B cell (primary cell): ENCODE data around the gene BMP6. TPM values are rescaled to one million over a fixed set of nuclear protein-coding genes. Genes with fewer than 3 reads are reported as not detected.

Experiments used
- ATAC-seq: fragments of 200-7000 bp; cut with Tn5 transposase; one replicate; pipeline ENCODE4 v1.10.0; 2021; ENCODE audit warnings: low read depth, mild to moderate bottlenecking, moderate number of reproducible peaks, moderate library complexity
- CTCF ChIA-PET: fragments of 350-600 bp; sonication (Branson Sonifier 250); formaldehyde crosslinking; loops from one replicate; lab custom pipeline; 2021; ENCODE audit warnings: antibody characterized with exemption, inconsistent platforms; lab: Charles Lee
- POLR2A ChIA-PET: fragments of 350-600 bp; sonication (Branson Sonifier 250); formaldehyde crosslinking; loops from one replicate; lab custom pipeline; 2021; ENCODE audit warnings: antibody characterized with exemption; lab: Charles Lee
- DNase-seq: peaks from one replicate; pipeline ENCODE4 v3.0.0; 2013
- H2AFZ ChIP-seq: 2 replicates; pipeline ENCODE4 v1.6.1; 2012; ENCODE audit warnings: mild to moderate bottlenecking, low read depth, low read length; ENCODE audit not compliant: insufficient read depth, poor library complexity, severe bottlenecking
- H3K27ac ChIP-seq, 2 donors: 1 replicate in 1 of 2; 2 replicates in 1 of 2; pipeline ENCODE4 v1.5.1; 2012 to 2013; ENCODE audit warnings: low read length in 2 of 2, mild to moderate bottlenecking in 2 of 2, moderate library complexity in 1 of 2
- H3K27me3 ChIP-seq, 4 experiments: fragments of 200-600 bp in 1 of 4; sonication (generic) in 1 of 4; replicated peaks in 1 of 4; 1 replicate in 2 of 4; 2 replicates in 2 of 4; pipeline versions ENCODE4 v1.6.1 to v1.7.0; 2013 to 2016; ENCODE audit warnings: low read length in 3 of 4, mild to moderate bottlenecking in 2 of 4, mixed read lengths in 1 of 4, moderate library complexity in 1 of 4; ENCODE audit not compliant: insufficient read depth in 4 of 4, control insufficient read depth in 3 of 4; ENCODE audit errors: control extremely low read depth in 1 of 4
- H3K36me3 ChIP-seq, 2 experiments: replicated peaks in 1 of 2; 1 replicate in 1 of 2; 2 replicates in 1 of 2; pipeline versions ENCODE4 v1.6.1 to v1.7.1; 2013; ENCODE audit warnings: low read length in 1 of 2; ENCODE audit not compliant: insufficient read depth in 2 of 2, control insufficient read depth in 1 of 2; ENCODE audit errors: control extremely low read depth in 1 of 2, extremely low read depth in 1 of 2
- H3K4me1 ChIP-seq, 2 donors: fragments of 200-600 bp in 1 of 2; sonication (generic) in 1 of 2; 1 replicate in 1 of 2; 2 replicates in 1 of 2; pipeline versions ENCODE4 v1.5.1 to v1.6.1; 2013 to 2017; ENCODE audit warnings: low read length in 2 of 2; ENCODE audit not compliant: control insufficient read depth in 2 of 2, insufficient read depth in 2 of 2
- H3K4me2 ChIP-seq: replicated peaks from 2 replicates; pipeline ENCODE3; 2012; ENCODE audit warnings: mild to moderate bottlenecking, low read depth, low read length; ENCODE audit not compliant: poor library complexity, severe bottlenecking
- H3K4me3 ChIP-seq, 5 experiments: fragments of 200-600 bp in 1 of 5; sonication (generic) in 1 of 5; 1 replicate in 3 of 5; 2 replicates in 2 of 5; pipeline versions ENCODE4 v1.5.1 to v1.7.0; 2011 to 2016; ENCODE audit warnings: low read length in 4 of 5, mild to moderate bottlenecking in 4 of 5, low read depth in 2 of 5, control low read depth in 1 of 5, moderate library complexity in 1 of 5; ENCODE audit not compliant: insufficient read depth in 1 of 5; ENCODE audit errors: control extremely low read depth in 1 of 5, extremely low read depth in 1 of 5
- H3K79me2 ChIP-seq: fragments of 200-600 bp; sonication (generic); one replicate; pipeline ENCODE4 v1.6.0; 2016; ENCODE audit warnings: low read length; ENCODE audit not compliant: control insufficient read depth, insufficient read depth
- H3K9ac ChIP-seq: fragments of 200-600 bp; sonication (generic); 2 replicates; pipeline ENCODE4 v1.6.1; 2017; ENCODE audit warnings: mild to moderate bottlenecking, low read length, moderate library complexity
- H3K9me3 ChIP-seq, 3 donors: one replicate each; pipeline versions ENCODE4 v1.6.1 to v1.7.1; 2013; ENCODE audit warnings: low read length in 2 of 3; ENCODE audit not compliant: control insufficient read depth in 2 of 3, insufficient read depth in 1 of 3; ENCODE audit errors: control extremely low read depth in 1 of 3
- H4K20me1 ChIP-seq: 2 replicates; pipeline ENCODE4 v1.6.0; 2012; ENCODE audit warnings: mild to moderate bottlenecking, low read length; ENCODE audit not compliant: insufficient read depth, control insufficient read depth, poor library complexity, severe bottlenecking
- H3K27ac Mint-ChIP-seq: one replicate; pipeline ENCODE4 v1.8.0; 2021; ENCODE audit warnings: mixed read lengths
- H3K27me3 Mint-ChIP-seq: one replicate; pipeline ENCODE4 v1.8.0; 2021; ENCODE audit warnings: mixed read lengths
- H3K4me1 Mint-ChIP-seq: one replicate; pipeline ENCODE4 v1.8.0; 2021; ENCODE audit warnings: mixed read lengths
- H3K4me3 Mint-ChIP-seq: one replicate; pipeline ENCODE4 v1.8.0; 2021; ENCODE audit warnings: mixed read lengths
- H3K9me3 Mint-ChIP-seq: one replicate; pipeline ENCODE4 v1.8.0; 2022; ENCODE audit warnings: mixed read lengths; ENCODE audit not compliant: insufficient read depth
- CTCF ChIP-seq: fragments of 200-600 bp; IDR thresholded peaks from one replicate; pipeline ENCODE4 v1.8.0; 2022; ENCODE audit warnings: antibody characterized with exemption, mild to moderate bottlenecking
- EZH2 ChIP-seq: IDR thresholded peaks from 2 replicates; pipeline ENCODE4 v1.6.1; 2012; ENCODE audit warnings: borderline replicate concordance, low read depth, mild to moderate bottlenecking, moderate library complexity, low read length; ENCODE audit not compliant: insufficient read depth, poor library complexity, severe bottlenecking
- WGBS: methylation state at CpG from one replicate; pipeline ENCODE4 v1.1.5; 2013; ENCODE audit warnings: missing lambda C conversion rate; ENCODE audit not compliant: insufficient coverage; 5-methylcytosine and 5-hydroxymethylcytosine counted together
- intact Hi-C: fragments of 100-400 bp; cut with micrococcal nuclease; formaldehyde crosslinking; loops from one replicate; pipeline ENCODE4 v1.10.0; 2022
- polyA plus RNA-seq: library from polyadenylated mRNA; depleted of rRNA; stranded (reverse); fragments of >200 nt; gene quantifications from 2 replicates; pipeline ENCODE4 v1.2.3, GENCODE V29; 2012
- total RNA-seq, 2 donors: library from RNA; stranded (reverse); fragments of 120-200 nt in 1 of 2; gene quantifications; 1 replicate in 1 of 2; 2 replicates in 1 of 2; pipeline versions ENCODE4 v1.2.3 to v1.2.4, GENCODE V29; 2013 to 2022

Gene BMP6
- total and polyA plus RNA-seq, 2 donors (not counting 1 experiment from before 2014, with no cell fraction given): 0.43 to 2.9 TPM

GRCh38 chr6:7749478-7749877 is 23.6 kb downstream of the BMP6 start:
- no peak overlapping the region for H2AFZ ChIP-seq
- DNase-seq: no peak

GRCh38 chr6:7750197-7750596 is 24.3 kb downstream of the BMP6 start:
- Mint-ChIP-seq H3K4me3 (no peak overlapping the region), H3K27ac (no peak overlapping the region), H3K27me3 (peaks cover 21% of the 10 kb centered on the region), H3K4me1 (peaks cover 2% of the 10 kb centered on the region), H3K9me3 (peaks cover 2% of the 10 kb centered on the region)
- H3K27me3 ChIP-seq: peaks cover 0 to 9% (median 1%) of the 10 kb centered on the region in 4 experiments
- H3K9ac ChIP-seq: no peak overlapping the region
- no peak overlapping the region for H3K4me2 ChIP-seq
- H4K20me1 ChIP-seq: no peaks in the 10 kb centered on the region
- no peaks in the 10 kb centered on the region for H3K36me3 ChIP-seq
- intact Hi-C loops: no loop called here
- ATAC-seq (no peak), DNase-seq (no peak)
- H3K9me3 ChIP-seq: peaks cover 0 to 2% (median 0%) of the 10 kb centered on the region in 3 donors
- no peaks in the 10 kb centered on the region for H3K4me1 ChIP-seq
- 72% methylated on average over 6 of the region's 7 CpGs for WGBS
- POLR2A ChIA-PET: no interaction called here
- no peak for TF ChIP-seq CTCF
- TF ChIP-seq EZH2: no peak
- no peaks in the 10 kb centered on the region for H3K79me2 ChIP-seq
- CTCF ChIA-PET: no interaction called here
- H2AFZ ChIP-seq: no peak overlapping the region
- H3K4me3 ChIP-seq: no peak overlapping the region
- H3K27ac ChIP-seq: no peak overlapping the region

More at GRCh38 chr6:7749478-7749877, 23.6 kb downstream of the BMP6 start:
- Histone ChIP-seq H4K20me1 (no peaks in the 10 kb centered on the region), H3K27me3 (peaks cover 0 to 9% (median 1%) of the 10 kb centered on the region in 4 experiments), H3K79me2 (no peaks in the 10 kb centered on the region), H3K4me2 (no peak overlapping the region), H3K9ac (no peak overlapping the region), H3K4me1 (no peaks in the 10 kb centered on the region), H3K36me3 (no peaks in the 10 kb centered on the region), H3K27ac (no peak overlapping the region), H3K9me3 (peaks cover 0 to 2% (median 0%) of the 10 kb centered on the region in 3 donors), H3K4me3 (no peak overlapping the region)
- 100% methylated on average over 2 of the region's 4 CpGs for WGBS
- ChIA-PET CTCF (no interaction called here), POLR2A (no interaction called here)
- Mint-ChIP-seq H3K4me1 (peaks cover 2% of the 10 kb centered on the region), H3K9me3 (peaks cover 2% of the 10 kb centered on the region), H3K4me3 (no peak overlapping the region), H3K27ac (no peak overlapping the region), H3K27me3 (peaks cover 25% of the 10 kb centered on the region)
- no peak for ATAC-seq
- TF ChIP-seq CTCF (no peak), EZH2 (no peak)
- intact Hi-C loops: no loop called here
